ENCODE measurements around the gene UQCRQ. TPM values are rescaled to one million over a fixed set of nuclear protein-coding genes. Genes with fewer than 3 reads are reported as not detected.

The UQCRQ gene
- total and polyA plus RNA-seq, 2 donors (not counting 3 experiments of a cell fraction or from before 2014, with no cell fraction given), result 246 to 390 TPM

DNA sequence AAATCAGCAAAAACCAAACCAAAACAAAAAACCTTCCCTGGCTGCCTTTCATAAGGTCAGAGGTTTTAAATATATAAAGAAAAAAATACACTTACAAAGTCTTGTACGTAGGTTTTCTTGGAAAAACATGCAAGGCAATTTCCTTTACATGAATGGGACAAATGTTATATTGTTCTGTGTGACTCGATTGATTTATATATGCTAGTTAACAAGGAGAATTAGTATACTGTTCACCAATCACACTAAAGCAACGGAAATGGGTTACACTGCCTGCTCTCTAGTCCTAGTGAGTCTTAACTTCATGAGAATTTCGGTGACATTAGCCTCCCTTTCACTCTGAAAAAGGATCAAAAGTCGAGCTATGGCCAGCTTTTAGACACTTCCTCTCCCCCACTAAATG lies 5.7 kb upstream of the UQCRQ start:
- FAIRE-seq, result no peak
- Histone ChIP-seq H3K4me1 (ENCODE audit: control insufficient read depth, extremely low read depth, insufficient read depth, low read length) (peaks cover 2% of the 10 kb centered on the region), H4K20me1 (replicated peaks; ENCODE audit: control insufficient read depth, extremely low read depth, insufficient read depth, low read length) (no peaks in the 10 kb centered on the region), H2AFZ (ENCODE audit: low read depth, low read length) (no peak overlapping the region), H3K36me3 (ENCODE audit: control insufficient read depth in 2 of 2, extremely low read depth in 1 of 2, insufficient read depth in 2 of 2, low read length in 2 of 2) (no peaks in the 10 kb centered on the region), H3K4me3 (replicated peaks in 1 of 3; ENCODE audit: insufficient read depth in 1 of 3, low read depth in 1 of 3, low read length in 3 of 3) (no peak overlapping the region), H3K4me2 (ENCODE audit: insufficient read depth, low read length) (no peak overlapping the region), H3K27ac (ENCODE audit: insufficient read depth, low read depth, low read length) (no peak overlapping the region), H3K9ac (replicated peaks; ENCODE audit: extremely low read depth, insufficient read depth, low read length) (no peak overlapping the region), H3K79me2 (ENCODE audit: control insufficient read depth, insufficient read depth, low read length) (no peaks in the 10 kb centered on the region), H3K9me3 (replicated peaks; ENCODE audit: control insufficient read depth, insufficient read depth, low read length) (no peaks in the 10 kb centered on the region), H3K9me1 (replicated peaks; ENCODE audit: control insufficient read depth, extremely low read depth, insufficient read depth, low read length) (no peaks in the 10 kb centered on the region), H3K27me3 (ENCODE audit: control insufficient read depth in 2 of 2, insufficient read depth in 2 of 2, low read length in 2 of 2) (peaks cover 0 to 8% of the 10 kb centered on the region in 2 experiments)
- intact Hi-C loops (cut with micrococcal nuclease) (no loop called here), dilution Hi-C loops (cut with MboI; ENCODE audit: extremely low pct_ligation_motif_present, low sequenced_read_pairs) (no loop called here)
- no peak for TF ChIP-seq FOS (IDR thresholded peaks at IDR 0.05; ENCODE audit: borderline replicate concordance, insufficient read depth, low read length)
- no peak for TF ChIP-seq POLR2A (IDR thresholded peaks at IDR 0.05; ENCODE audit: low read depth, low read length)
- DNase-seq (ENCODE audit: low read depth, low spot score), result peak; percentile 41
- ChIA-PET POLR2A (no interaction called here), CTCF (interaction anchor here (1.1 to 2.0 kb wide), 7 partner anchors 20 to 334 kb away, joined by 3 to 9 read pairs (median 3); no protein-coding TSS in a partner anchor)
- BruUV-seq (replicated peaks), result no TSS peak

DNA sequence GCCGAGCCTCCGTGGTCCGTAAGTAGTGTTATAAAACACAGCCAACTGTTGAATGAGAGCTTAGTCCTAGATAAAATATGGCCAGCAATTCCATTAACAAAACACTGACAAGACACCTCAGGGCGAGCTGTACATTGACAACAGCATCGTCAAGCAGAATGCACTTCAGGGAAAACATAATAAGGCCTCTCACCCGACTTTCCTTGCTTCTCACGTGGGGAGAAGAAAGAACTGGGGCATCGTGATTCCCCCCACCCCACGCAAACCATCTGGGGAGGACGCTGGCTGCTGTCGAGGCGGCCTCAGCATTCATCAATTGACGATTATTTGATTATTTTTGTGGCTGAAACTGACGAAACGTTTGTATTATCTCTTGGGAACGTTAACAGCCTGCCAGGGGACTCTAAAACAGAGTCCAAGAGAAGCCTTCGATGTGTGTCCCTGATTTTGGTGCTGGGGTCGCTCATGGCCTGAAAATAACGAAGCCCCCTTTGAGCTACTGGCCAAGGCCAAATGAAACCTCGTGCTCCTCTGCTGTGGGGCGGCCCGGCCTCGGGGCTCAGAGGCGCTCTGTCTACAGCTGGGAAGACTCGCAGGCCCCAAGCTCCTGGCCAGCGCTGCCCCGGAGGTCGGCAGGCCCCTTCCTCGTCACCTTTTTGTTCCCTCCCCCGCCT lies 637 bp upstream of the UQCRQ start:
- peaks cover 0 to 7% of the 10 kb centered on the region in 2 experiments for H3K27me3 ChIP-seq (ENCODE audit: control insufficient read depth in 2 of 2, insufficient read depth in 2 of 2, low read length in 2 of 2)
- TF ChIP-seq MYC (IDR thresholded peaks at IDR 0.05; ENCODE audit: low read depth, low read length) (no peak), POLR2AphosphoS5 (IDR thresholded peaks at IDR 0.05; ENCODE audit: insufficient read depth, low read depth, low read length) (no peak), FOS (IDR thresholded peaks at IDR 0.05; ENCODE audit: borderline replicate concordance, insufficient read depth, low read length) (no peak), EZH2 (IDR thresholded peaks at IDR 0.05; ENCODE audit: borderline replicate concordance, low read depth, low read length, severe bottlenecking) (no peak)
- TF ChIP-seq, protein P1, sequence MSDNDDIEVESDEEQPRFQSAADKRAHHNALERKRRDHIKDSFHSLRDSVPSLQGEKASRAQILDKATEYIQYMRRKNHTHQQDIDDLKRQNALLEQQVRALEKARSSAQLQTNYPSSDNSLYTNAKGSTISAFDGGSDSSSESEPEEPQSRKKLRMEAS (IDR thresholded peaks at IDR 0.05; ENCODE audit: insufficient read depth, insufficient read length), result no peak
- H2AFZ ChIP-seq (ENCODE audit: low read depth, low read length), result peak overlapping the region; percentile 22
- H3K4me2 ChIP-seq (ENCODE audit: insufficient read depth, low read length), result peak overlapping the region; percentile 9
- ChIA-PET POLR2A (interaction anchor here (1.3 kb wide), 1 partner anchor 12 kb away, joined by 4 read pairs; no protein-coding TSS in a partner anchor), CTCF (interaction anchor here (0.6 to 4.6 kb wide), 12 partner anchors 12 to 339 kb away, joined by 3 to 36 read pairs (median 4); partner anchors contain the start of gene SHROOM1)
- TSS peak; percentile 73 for BruUV-seq (replicated peaks)
- intact Hi-C loops (cut with micrococcal nuclease) (loop anchor here (1.0 to 5.0 kb wide), 6 partner anchors 17 to 479 kb away; partner anchors contain the start of genes KIF3A and SHROOM1), dilution Hi-C loops (cut with MboI; ENCODE audit: extremely low pct_ligation_motif_present, low sequenced_read_pairs) (no loop called here)
- DNase-seq (ENCODE audit: low read depth, low spot score) (no peak), FAIRE-seq (no peak)
- H3K4me1 ChIP-seq (ENCODE audit: control insufficient read depth, extremely low read depth, insufficient read depth, low read length), result peaks cover 12% of the 10 kb centered on the region
- H3K9ac ChIP-seq (replicated peaks; ENCODE audit: extremely low read depth, insufficient read depth, low read length), result peak overlapping the region; percentile 82
- no peaks in the 10 kb centered on the region for H3K36me3 ChIP-seq (ENCODE audit: control insufficient read depth in 2 of 2, extremely low read depth in 1 of 2, insufficient read depth in 2 of 2, low read length in 2 of 2)
- H3K79me2 ChIP-seq (ENCODE audit: control insufficient read depth, insufficient read depth, low read length), result peaks cover 10% of the 10 kb centered on the region
- no peaks in the 10 kb centered on the region for H3K9me1 ChIP-seq (replicated peaks; ENCODE audit: control insufficient read depth, extremely low read depth, insufficient read depth, low read length)
- peak overlapping the region; percentile 78 for H3K27ac ChIP-seq (ENCODE audit: insufficient read depth, low read depth, low read length)
- no peaks in the 10 kb centered on the region for H4K20me1 ChIP-seq (replicated peaks; ENCODE audit: control insufficient read depth, extremely low read depth, insufficient read depth, low read length)
- no peaks in the 10 kb centered on the region for H3K9me3 ChIP-seq (replicated peaks; ENCODE audit: control insufficient read depth, insufficient read depth, low read length)
- peak overlapping the region in 2 of 3 experiments; percentile 24 to 76 for H3K4me3 ChIP-seq (replicated peaks in 1 of 3; ENCODE audit: insufficient read depth in 1 of 3, low read depth in 1 of 3, low read length in 3 of 3)
